MCF 10A (cell line): ENCODE measurements around the gene MED14. TPM values are rescaled to one million over a fixed set of nuclear protein-coding genes. Genes with fewer than 3 reads are reported as not detected.

Experiments used
- BruUV-seq: library from RNA; stranded (reverse); fragments of 400-500 nt; replicated peaks from 2 replicates; lab custom pipeline; 2021; lab: Mats Ljungman, UMichigan
- CTCF ChIA-PET: fragments of 300-600 bp; sonication (Branson Sonifier 250); formaldehyde crosslinking; extraction: SDS; loops from one replicate; lab custom pipeline; 2021; ENCODE audit warnings: antibody characterized with exemption, inconsistent platforms; lab: Yijun Ruan, JAX
- POLR2A ChIA-PET: fragments of 300-600, 350-650 bp; sonication (Branson Sonifier 250); formaldehyde crosslinking; extraction: SDS; loops from one replicate; lab custom pipeline; 2020; ENCODE audit warnings: antibody characterized with exemption, inconsistent platforms; lab: Yijun Ruan, JAX
- DNase-seq: peaks from one replicate; pipeline ENCODE4 v3.0.0-alpha.2; 2018; ENCODE audit not compliant: unreplicated experiment
- H3K27ac Mint-ChIP-seq: one replicate; pipeline ENCODE4 v1.8.0; 2022; ENCODE audit warnings: mild to moderate bottlenecking, low read depth, mixed read lengths; ENCODE audit not compliant: unreplicated experiment
- H3K27me3 Mint-ChIP-seq: one replicate; pipeline ENCODE4 v1.8.0; 2022; ENCODE audit warnings: mixed read lengths; ENCODE audit not compliant: insufficient read depth, unreplicated experiment
- H3K36me3 Mint-ChIP-seq: one replicate; pipeline ENCODE4 v1.8.0; 2022; ENCODE audit warnings: mild to moderate bottlenecking, moderate library complexity, mixed read lengths; ENCODE audit not compliant: insufficient read depth, unreplicated experiment
- H3K4me1 Mint-ChIP-seq: one replicate; pipeline ENCODE4 v1.8.0; 2022; ENCODE audit warnings: mixed read lengths; ENCODE audit not compliant: insufficient read depth, unreplicated experiment
- H3K4me3 Mint-ChIP-seq: one replicate; pipeline ENCODE4 v1.8.0; 2022; ENCODE audit warnings: mild to moderate bottlenecking, moderate library complexity, mixed read lengths; ENCODE audit not compliant: unreplicated experiment
- H3K9me3 Mint-ChIP-seq: one replicate; pipeline ENCODE4 v1.8.0; 2022; ENCODE audit warnings: mixed read lengths; ENCODE audit not compliant: unreplicated experiment
- intact Hi-C: fragments of 100-400 bp; cut with micrococcal nuclease; formaldehyde crosslinking; loops from 2 replicates; pipeline ENCODE4 v1.14.1; 2022
- total RNA-seq: library from RNA; stranded (reverse); gene quantifications from 2 replicates; pipeline ENCODE4 v1.2.3, GENCODE V29; 2022
- TF ChIP-seq, protein P1 (sequence below): fragments of 200-600 bp; IDR thresholded peaks from one replicate; pipeline ENCODE4 v1.8.0; 2022; ENCODE audit warnings: antibody characterized with exemption, mild to moderate bottlenecking; ENCODE audit not compliant: unreplicated experiment

Gene MED14
- total RNA-seq, 1 experiment from 2014 or later: 36.4 TPM

DNA sequence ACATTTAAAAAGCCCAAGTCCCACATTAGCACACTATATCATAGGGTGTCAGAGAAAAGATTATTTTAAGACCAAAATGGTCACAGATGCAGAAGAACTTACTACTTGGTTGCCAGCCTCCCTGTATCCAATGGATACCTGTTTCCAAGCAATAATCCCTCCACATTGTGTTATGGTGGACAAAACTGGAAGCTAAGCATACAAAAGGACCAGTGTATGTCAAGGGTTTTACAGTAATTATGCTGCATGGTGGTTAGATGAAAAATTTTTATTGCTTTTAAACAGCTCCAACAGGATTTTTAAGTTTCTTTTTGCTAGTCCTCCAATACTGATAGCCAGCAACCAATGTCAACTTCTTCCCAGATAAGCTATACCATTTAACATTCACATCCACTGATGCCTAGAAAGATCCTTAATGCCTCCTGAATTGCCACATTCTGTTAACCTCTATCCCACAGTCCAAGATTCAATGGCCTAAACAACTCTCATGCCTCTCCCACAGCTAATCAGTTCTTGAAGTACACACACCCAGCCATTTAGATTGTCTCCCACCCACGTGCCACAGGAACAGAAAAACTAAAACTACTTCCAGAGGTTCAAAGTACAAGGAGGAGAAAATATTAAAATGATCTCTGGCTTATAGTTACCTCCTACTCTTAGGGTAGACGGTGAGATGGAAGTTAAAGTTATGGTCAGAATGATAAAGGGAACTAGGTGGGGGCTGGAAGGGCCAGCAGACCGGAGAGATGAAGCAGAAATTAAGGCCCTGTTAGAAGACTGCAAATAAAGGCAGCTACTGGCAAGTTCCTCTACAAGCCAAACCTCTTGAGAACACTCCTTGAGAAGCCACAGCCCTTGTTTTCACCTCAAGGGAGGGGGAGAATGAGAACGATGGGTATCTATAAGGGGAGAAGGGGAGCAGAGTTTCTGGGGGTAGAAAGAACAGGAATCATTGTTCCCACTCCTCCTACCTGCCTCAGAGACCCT is 5.5 kb downstream of the MED14 start:
- H3K9me3 Mint-ChIP-seq: no peaks in the 10 kb centered on the region
- DNase-seq: no peak
- intact Hi-C loops: no loop called here
- CTCF ChIA-PET: interaction anchor here (0.6 kb wide), 1 partner anchor 61 kb away, joined by 3 read pairs; no protein-coding TSS in a partner anchor
- H3K27me3 Mint-ChIP-seq: peaks cover 61% of the 10 kb centered on the region
- H3K27ac Mint-ChIP-seq: no peak overlapping the region
- POLR2A ChIA-PET: interaction anchor here (0.8 kb wide), 1 partner anchor 10 kb away, joined by 3 read pairs; no protein-coding TSS in a partner anchor
- H3K4me1 Mint-ChIP-seq: peaks cover 18% of the 10 kb centered on the region
- TF ChIP-seq, protein P1, sequence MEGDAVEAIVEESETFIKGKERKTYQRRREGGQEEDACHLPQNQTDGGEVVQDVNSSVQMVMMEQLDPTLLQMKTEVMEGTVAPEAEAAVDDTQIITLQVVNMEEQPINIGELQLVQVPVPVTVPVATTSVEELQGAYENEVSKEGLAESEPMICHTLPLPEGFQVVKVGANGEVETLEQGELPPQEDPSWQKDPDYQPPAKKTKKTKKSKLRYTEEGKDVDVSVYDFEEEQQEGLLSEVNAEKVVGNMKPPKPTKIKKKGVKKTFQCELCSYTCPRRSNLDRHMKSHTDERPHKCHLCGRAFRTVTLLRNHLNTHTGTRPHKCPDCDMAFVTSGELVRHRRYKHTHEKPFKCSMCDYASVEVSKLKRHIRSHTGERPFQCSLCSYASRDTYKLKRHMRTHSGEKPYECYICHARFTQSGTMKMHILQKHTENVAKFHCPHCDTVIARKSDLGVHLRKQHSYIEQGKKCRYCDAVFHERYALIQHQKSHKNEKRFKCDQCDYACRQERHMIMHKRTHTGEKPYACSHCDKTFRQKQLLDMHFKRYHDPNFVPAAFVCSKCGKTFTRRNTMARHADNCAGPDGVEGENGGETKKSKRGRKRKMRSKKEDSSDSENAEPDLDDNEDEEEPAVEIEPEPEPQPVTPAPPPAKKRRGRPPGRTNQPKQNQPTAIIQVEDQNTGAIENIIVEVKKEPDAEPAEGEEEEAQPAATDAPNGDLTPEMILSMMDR: no peak
- peaks cover 15% of the 10 kb centered on the region for H3K36me3 Mint-ChIP-seq
- H3K4me3 Mint-ChIP-seq: no peak overlapping the region
- BruUV-seq: no TSS peak

DNA sequence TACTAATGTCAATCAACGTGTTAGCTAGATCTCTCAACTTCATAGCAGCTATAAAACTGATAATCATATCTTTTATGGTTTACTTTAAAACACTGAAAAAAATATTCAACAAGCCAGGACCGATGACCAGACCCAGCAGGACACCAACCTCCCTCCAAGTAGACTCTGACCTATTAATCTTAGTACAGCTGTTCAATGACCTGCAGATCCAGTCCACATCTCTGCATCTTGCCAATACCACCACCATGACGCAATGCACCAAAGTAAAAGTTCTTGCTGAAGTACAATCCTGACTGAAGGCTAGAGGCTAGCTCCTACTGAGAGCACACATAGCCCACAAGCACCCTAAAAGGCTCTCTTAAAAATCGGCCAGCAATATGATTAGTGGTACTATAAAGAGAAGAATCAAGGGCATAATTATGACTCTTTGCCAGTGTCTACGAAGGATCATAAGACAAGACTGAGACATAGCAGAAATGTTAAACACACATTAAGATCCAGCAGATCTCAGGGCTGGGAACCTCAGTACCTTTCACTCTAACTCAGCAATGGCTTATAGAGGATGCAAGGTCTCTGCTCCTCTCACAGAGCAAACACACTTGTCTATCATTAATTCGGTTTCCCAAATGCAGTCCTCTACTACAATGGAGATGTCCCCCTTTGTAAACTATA is 7.6 kb downstream of the MED14 start:
- peaks cover 4% of the 10 kb centered on the region for H3K4me1 Mint-ChIP-seq
- no peak overlapping the region for H3K4me3 Mint-ChIP-seq
- POLR2A ChIA-PET: no interaction called here
- no TSS peak for BruUV-seq
- peaks cover 48% of the 10 kb centered on the region for H3K27me3 Mint-ChIP-seq
- DNase-seq: no peak
- CTCF ChIA-PET: interaction anchor here (0.6 kb wide), 1 partner anchor 80 kb away, joined by 3 read pairs; no protein-coding TSS in a partner anchor
- TF ChIP-seq, protein P1: no peak
- peaks cover 10% of the 10 kb centered on the region for H3K36me3 Mint-ChIP-seq
- no peak overlapping the region for H3K27ac Mint-ChIP-seq
- no peaks in the 10 kb centered on the region for H3K9me3 Mint-ChIP-seq
- intact Hi-C loops: no loop called here

DNA sequence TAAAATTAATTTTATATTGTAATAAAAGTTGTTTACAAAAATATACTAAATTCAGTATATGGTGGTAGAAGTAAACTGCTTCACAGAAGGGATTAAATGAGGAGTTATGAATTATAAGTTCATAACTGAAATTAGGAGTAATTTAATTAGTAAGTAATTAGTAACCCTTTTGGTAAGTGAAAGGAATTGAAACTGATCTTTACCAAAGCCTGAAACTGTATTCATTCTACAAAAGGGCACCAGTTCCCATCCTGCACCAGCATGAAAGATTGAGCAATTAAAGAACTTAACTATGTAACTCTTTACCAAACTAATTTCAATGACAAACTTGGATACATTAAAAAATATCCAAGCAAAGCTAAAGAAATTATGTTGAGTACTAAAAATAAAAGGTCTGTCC is 8.2 kb downstream of the MED14 start:
- no peaks in the 10 kb centered on the region for H3K9me3 Mint-ChIP-seq
- BruUV-seq: no TSS peak
- TF ChIP-seq, protein P1: no peak
- intact Hi-C loops: no loop called here
- no peak for DNase-seq
- no peaks in the 10 kb centered on the region for H3K4me1 Mint-ChIP-seq
- H3K4me3 Mint-ChIP-seq: no peak overlapping the region
- H3K36me3 Mint-ChIP-seq: peaks cover 15% of the 10 kb centered on the region
- peaks cover 48% of the 10 kb centered on the region for H3K27me3 Mint-ChIP-seq
- POLR2A ChIA-PET: interaction anchor here (1.2 kb wide), 1 partner anchor 9 kb away, joined by 5 read pairs; the partner anchor contains the start of gene MED14
- H3K27ac Mint-ChIP-seq: no peak overlapping the region
- CTCF ChIA-PET: interaction anchor here (0.6 kb wide), 1 partner anchor 81 kb away, joined by 3 read pairs; no protein-coding TSS in a partner anchor

DNA sequence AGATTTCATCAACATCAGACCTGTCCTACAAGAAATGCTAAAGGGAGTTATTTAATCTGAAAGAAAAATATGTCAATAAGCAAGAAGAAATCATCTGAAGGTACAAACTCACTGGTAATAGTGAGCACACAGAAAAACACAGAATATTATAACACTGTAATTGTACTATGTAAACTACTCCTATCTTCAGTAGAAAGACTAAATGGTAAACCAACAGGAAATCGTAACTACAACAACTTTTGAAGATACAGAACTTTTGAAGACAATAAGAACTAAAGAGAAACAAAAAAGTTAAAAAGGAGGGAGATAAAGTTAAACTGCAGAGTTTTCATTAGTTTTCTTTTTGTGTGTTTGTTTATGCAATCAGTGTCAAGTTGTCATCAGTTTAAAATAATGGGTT is 12.4 kb downstream of the MED14 start:
- no peaks in the 10 kb centered on the region for H3K9me3 Mint-ChIP-seq
- ChIA-PET CTCF (no interaction called here), POLR2A (no interaction called here)
- DNase-seq: no peak
- H3K27ac Mint-ChIP-seq: no peak overlapping the region
- H3K27me3 Mint-ChIP-seq: peaks cover 34% of the 10 kb centered on the region
- H3K36me3 Mint-ChIP-seq: peaks cover 15% of the 10 kb centered on the region
- BruUV-seq: no TSS peak
- intact Hi-C loops: no loop called here
- H3K4me3 Mint-ChIP-seq: no peak overlapping the region
- H3K4me1 Mint-ChIP-seq: no peaks in the 10 kb centered on the region
- TF ChIP-seq, protein P1: no peak
